MM.1S (cell line): ENCODE measurements around the gene ZBTB11.

Experiments used
- CTCF ChIP-seq: fragments of 300-600 bp; sonication (generic); IDR thresholded peaks from 2 replicates; pipeline ENCODE4 v1.5.1; 2016; ENCODE audit warnings: antibody characterized with exemption, low read length, mixed read lengths
- EZH2 ChIP-seq: fragments of 300-600 bp; sonication (generic); optimal IDR thresholded peaks from 2 replicates; pipeline ENCODE3; 2017; ENCODE audit warnings: low read depth, mild to moderate bottlenecking, antibody characterized with exemption, low read length, mixed read lengths

- no peak for TF ChIP-seq CTCF
- TF ChIP-seq EZH2: no peak
Observed at GRCh38 chr3:101709126-101709525, 32.2 kb upstream of the ZBTB11 start.
